ENCODE data around the gene TMLHE.

DNA sequence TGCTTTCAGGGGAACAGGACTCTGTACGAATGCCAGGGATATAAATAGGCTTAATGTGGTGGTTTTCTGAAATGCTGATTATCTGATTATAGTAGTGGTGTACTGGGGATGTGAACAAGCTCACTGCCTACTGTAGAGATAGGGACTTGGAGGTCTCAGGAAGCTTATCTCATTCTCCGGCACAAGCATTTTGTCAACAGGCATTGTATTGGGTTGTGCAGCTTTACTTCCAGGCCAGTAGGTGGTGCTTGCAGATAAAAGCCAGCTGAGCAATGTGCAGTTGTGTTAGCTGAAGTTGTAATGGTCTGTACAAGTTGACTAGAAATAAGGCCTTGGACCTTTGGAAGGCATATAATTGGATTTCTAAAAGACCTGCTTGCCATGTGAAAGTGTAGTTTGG, 49.5 kb upstream of the TMLHE start:
- TF ChIP-seq POLR2AphosphoS5 (IDR thresholded peaks at IDR 0.05) (no peak), CTCF (IDR thresholded peaks at IDR 0.05) (no peak)
